Measurements from ENCODE around the gene TM7SF2. TPM values are rescaled to one million over a fixed set of nuclear protein-coding genes. Genes with fewer than 3 reads are reported as not detected.
A peak's percentile ranks its signal among the peaks of the same experiment; 100 is the strongest.

TM7SF2 gene
- total RNA-seq, 2 donors from 2014 or later = 134 to 199 TPM

- Histone ChIP-seq H3K27ac (peak overlapping the region in 1 of 2 donors; percentile 96), H3K4me1 (peaks cover 0 to 17% of the 10 kb centered on the region in 2 donors), H3K9me3 (no peaks in the 10 kb centered on the region), H3K4me3 (peak overlapping the region in 1 of 2 donors; percentile 86), H3K36me3 (no peaks in the 10 kb centered on the region), H3K27me3 (no peaks in the 10 kb centered on the region)
- DNase-seq (ENCODE audit: low spot score) = no peak
- TF ChIP-seq CTCF (IDR thresholded peaks at IDR 0.05) = no peak
These were observed 16.2 kb upstream of the TM7SF2 start for GRCh38 chr11:65095427-65095826.

- Histone ChIP-seq H3K27me3 (no peaks in the 10 kb centered on the region), H3K36me3 (no peaks in the 10 kb centered on the region), H3K4me1 (peaks cover 0 to 20% of the 10 kb centered on the region in 2 donors), H3K4me3 (peak within 1 kb of the TSS; percentile 86 to 91), H3K27ac (peak within 1 kb of the TSS; percentile 92 to 96), H3K9me3 (no peaks in the 10 kb centered on the region)
- TF ChIP-seq CTCF (IDR thresholded peaks at IDR 0.05) = no peak
- DNase-seq (ENCODE audit: low spot score) = peak; percentile 95
These were observed 15.5 kb upstream of the TM7SF2 start, which contains the start of gene VPS51 for GRCh38 chr11:65095974-65096806. Gene VPS51, plus strand, starts transcription at chr11:65096214. Its CDS starts 37 bp downstream, at chr11:65096251.

- no peak for TF ChIP-seq CTCF (IDR thresholded peaks at IDR 0.05)
- no peaks in the 10 kb centered on the region for H3K9me3 ChIP-seq
- H3K4me1 ChIP-seq = peaks cover 0 to 28% of the 10 kb centered on the region in 2 donors
- peak overlapping the region; percentile 86 to 91 for H3K4me3 ChIP-seq
- H3K36me3 ChIP-seq = no peaks in the 10 kb centered on the region
- no peak for DNase-seq (ENCODE audit: low spot score)
- peak overlapping the region; percentile 92 to 96 for H3K27ac ChIP-seq
- no peaks in the 10 kb centered on the region for H3K27me3 ChIP-seq
These were observed 14.7 kb upstream of the TM7SF2 start for GRCh38 chr11:65096926-65097325.

GRCh38 chr11:65100674-65101350 is 10.9 kb upstream of the TM7SF2 start:
- TF ChIP-seq CTCF (IDR thresholded peaks at IDR 0.05) = no peak
- no peak for DNase-seq (ENCODE audit: low spot score)
- Histone ChIP-seq H3K27me3 (no peaks in the 10 kb centered on the region), H3K27ac (peak overlapping the region in 1 of 2 donors; percentile 83), H3K36me3 (no peaks in the 10 kb centered on the region), H3K9me3 (no peaks in the 10 kb centered on the region), H3K4me1 (peaks cover 0 to 61% of the 10 kb centered on the region in 2 donors), H3K4me3 (no peak overlapping the region)

GRCh38 chr11:65102142-65103095 is 9.3 kb upstream of the TM7SF2 start:
- Histone ChIP-seq H3K4me3 (no peak overlapping the region), H3K9me3 (no peaks in the 10 kb centered on the region), H3K36me3 (peaks cover under 1% of the 10 kb centered on the region), H3K27ac (peak overlapping the region; percentile 72 to 83), H3K27me3 (no peaks in the 10 kb centered on the region), H3K4me1 (peaks cover 0 to 52% of the 10 kb centered on the region in 2 donors)
- TF ChIP-seq CTCF (IDR thresholded peaks at IDR 0.05) = no peak
- no peak for DNase-seq (ENCODE audit: low spot score)
